Myometrial cell (primary cell): ENCODE data around the gene PIM3. TPM values are rescaled to one million over a fixed set of nuclear protein-coding genes. Genes with fewer than 3 reads are reported as not detected.

Experiments used
- total RNA-seq: library from RNA; depleted of rRNA; stranded (reverse); fragments of >200 nt; gene quantifications from 2 replicates; pipeline ENCODE4 v1.2.3, GENCODE V29; 2015

The PIM3 gene
- total RNA-seq = 39.9 and 46.1 TPM in 2 replicates

DNA sequence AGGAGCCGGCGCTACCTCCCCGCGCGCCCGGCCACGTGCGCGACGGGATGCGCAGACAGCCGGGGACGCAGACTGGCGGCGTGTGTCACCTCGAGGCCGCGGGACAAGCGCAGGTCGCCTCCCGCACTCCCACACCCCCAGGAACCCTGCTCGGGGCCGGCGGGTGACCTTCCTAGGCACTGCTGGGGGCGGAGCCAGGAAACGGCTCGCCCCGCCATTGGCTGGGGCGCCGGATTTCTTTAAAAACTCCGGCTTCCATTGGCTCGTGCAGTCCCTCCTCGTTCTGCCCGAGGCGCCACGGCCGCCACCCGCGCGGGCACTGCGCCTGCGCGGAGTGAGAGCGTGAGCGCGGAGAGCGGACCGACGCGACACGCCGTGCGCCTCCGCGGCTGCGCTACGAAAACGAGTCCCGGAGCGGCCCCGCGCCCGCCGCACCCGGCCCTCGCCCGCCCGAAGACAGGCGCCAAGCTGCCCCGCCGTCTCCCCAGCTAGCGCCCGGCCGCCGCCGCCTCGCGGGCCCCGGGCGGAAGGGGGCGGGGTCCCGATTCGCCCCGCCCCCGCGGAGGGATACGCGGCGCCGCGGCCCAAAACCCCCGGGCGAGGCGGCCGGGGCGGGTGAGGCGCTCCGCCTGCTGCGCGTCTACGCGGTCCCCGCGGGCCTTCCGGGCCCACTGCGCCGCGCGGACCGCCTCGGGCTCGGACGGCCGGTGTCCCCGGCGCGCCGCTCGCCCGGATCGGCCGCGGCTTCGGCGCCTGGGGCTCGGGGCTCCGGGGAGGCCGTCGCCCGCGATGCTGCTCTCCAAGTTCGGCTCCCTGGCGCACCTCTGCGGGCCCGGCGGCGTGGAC is at the start of gene PIM3:
Gene PIM3 (plus strand): TSS at position 614 of the 846 bp plus-strand sequence. CDS start 176 bp downstream, at position 790.

DNA sequence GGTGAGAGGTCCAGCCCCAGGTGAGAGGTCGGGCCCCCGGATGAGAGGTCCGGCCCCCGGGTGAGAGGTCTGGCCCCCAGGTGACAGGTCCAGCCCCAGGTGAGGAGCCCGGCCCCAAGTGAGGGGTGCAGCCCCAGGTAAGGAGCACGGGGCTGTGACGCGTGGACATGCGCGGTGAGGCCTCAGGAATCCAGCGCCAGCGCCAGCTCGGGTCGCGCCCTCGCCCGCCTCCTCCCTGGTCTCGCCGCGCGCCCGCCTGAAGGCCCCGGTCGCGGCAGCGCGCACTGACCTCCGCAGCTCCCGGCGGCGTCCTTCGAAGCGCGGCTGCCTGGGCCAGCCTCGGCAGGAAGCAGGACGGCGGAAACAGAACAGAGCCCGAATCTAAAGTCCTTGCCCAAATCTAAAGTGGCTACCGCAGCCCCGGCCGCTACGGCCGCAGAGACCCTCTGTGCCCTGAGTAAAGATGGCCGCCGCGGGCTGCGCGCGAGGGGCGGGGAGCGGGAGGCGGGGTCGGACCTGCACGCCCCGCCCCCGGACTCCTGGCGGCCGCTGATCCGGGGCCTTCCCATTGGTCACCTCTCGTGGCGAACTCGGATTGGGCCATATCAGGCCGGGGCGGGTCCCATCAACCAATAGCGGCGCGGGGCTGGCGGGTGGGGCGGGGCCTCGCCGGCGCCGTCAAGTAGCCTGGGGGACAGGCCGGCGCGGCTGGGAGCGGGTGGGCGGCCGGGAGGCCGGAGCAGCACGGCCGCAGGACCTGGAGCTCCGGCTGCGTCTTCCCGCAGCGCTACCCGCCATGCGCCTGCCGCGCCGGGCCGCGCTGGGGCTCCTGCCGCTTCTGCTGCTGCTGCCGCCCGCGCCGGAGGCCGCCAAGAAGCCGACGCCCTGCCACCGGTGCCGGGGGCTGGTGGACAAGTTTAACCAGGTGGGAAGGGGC is 42.3 kb upstream of the PIM3 start, which contains the start of the genes ALG12 and CRELD2:
Gene ALG12 (minus strand): TSS at position 465 of the 937 bp plus-strand sequence. CDS start 4,673 bp downstream, outside the sequence.
Gene CRELD2 (plus strand): TSS at position 661 of the 937 bp plus-strand sequence. CDS start 136 bp downstream, at position 797.

DNA sequence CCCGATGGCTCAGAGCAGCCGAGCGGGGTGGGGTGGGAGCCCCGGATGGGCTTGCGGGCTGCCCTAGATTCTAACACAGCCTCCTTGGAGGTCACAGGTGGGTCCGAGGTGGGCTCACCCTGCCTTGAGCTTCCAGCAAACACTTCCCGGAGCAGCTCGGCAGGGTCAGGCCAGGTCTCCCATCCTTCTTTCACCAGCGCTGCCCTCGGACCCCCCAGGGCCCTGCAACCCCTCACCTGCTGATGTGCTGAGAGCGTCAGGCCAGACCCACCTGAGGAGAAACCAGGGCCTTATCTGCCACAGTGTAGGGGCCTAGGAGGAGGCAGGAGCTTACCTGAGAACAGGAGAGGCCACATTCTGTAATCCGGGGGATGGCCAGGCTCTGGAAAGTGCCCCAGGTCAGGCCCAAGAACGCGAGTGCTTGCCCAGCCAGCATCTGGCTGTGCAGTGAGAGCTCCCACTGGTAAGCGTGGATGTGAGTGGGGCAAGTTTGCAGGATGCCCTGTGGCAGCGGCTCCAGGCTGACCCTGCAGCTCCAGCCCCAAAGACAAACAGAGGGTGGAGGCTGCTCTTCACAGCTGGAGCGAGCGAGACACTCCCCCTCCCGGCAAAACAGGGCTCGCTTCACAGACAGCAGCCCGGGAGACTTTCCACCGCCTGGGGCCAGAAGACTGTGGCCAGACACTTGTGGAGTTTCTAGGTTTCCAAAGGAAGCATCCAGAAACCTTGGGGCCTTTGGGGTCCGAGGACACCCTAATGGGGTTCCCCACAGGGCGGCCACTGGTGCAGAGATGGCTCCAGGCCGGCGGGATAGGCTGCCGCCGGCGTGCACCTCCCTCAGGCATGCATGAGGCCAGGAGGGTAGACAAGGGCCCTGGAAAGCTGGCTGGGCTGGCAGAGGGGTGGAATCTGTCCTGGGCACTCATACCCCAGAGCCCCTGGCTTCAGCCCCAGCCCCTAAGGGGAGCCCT is 51.9 kb downstream of the PIM3 start, which contains the start of gene IL17REL:
Gene IL17REL (minus strand): TSS at position 555 of the 971 bp plus-strand sequence. CDS start 119 bp downstream, at position 436.

Other genes with a start within 250 kb of the PIM3 start
- 12.1 and 18.4 TPM in 2 replicates for gene BRD1, start 132.9 kb upstream of the PIM3 start, total RNA-seq
- 6.9 and 7.8 TPM in 2 replicates for gene ZBED4, start 106.9 kb upstream of the PIM3 start, total RNA-seq
- 24.2 and 24.6 TPM in 2 replicates for gene ALG12, start 42.3 kb upstream of the PIM3 start, total RNA-seq
- gene CRELD2, start 42.1 kb upstream of the PIM3 start, total RNA-seq = 102 and 105 TPM in 2 replicates
- not detected in 2 replicates for gene IL17REL, start 52.0 kb downstream of the PIM3 start, total RNA-seq
- not detected in 2 replicates for gene TTLL8, start 97.5 kb downstream of the PIM3 start, total RNA-seq
- gene MLC1, start 124.7 kb downstream of the PIM3 start, total RNA-seq = 0.29 TPM in 1 of 2 replicates, not detected in the other
- gene MOV10L1, start 129.2 kb downstream of the PIM3 start, total RNA-seq = 0.89 and 1.2 TPM in 2 replicates
- gene PANX2, start 210.0 kb downstream of the PIM3 start, total RNA-seq = under 0.01 and 1.1 TPM in 2 replicates
- gene TRABD, start 225.1 kb downstream of the PIM3 start, total RNA-seq = 35.6 and 44.1 TPM in 2 replicates
- gene SELENOO, start 240.2 kb downstream of the PIM3 start, total RNA-seq = 34.0 and 35.6 TPM in 2 replicates